Hepatocyte (in vitro differentiated cells): ENCODE measurements around the gene NOC4L. TPM values are rescaled to one million over a fixed set of nuclear protein-coding genes. Genes with fewer than 3 reads are reported as not detected.

Experiments used
- DNase-seq: peaks from one replicate; pipeline ENCODE4 v3.0.0-alpha.2; 2016; ENCODE audit warnings: low spot score
- H2AFZ ChIP-seq: fragments of 200-600 bp; sonication (generic); 2 replicates; pipeline ENCODE4 v1.6.0; 2016; ENCODE audit warnings: antibody characterized with exemption, mild to moderate bottlenecking
- H3K27ac ChIP-seq: fragments of 200-600 bp; sonication (generic); 2 replicates; pipeline ENCODE4 v1.5.1; 2016; ENCODE audit warnings: mild to moderate bottlenecking
- H3K27me3 ChIP-seq: fragments of 200-600 bp; sonication (generic); 2 replicates; pipeline ENCODE4 v1.6.1; 2016
- H3K36me3 ChIP-seq: fragments of 200-600 bp; sonication (generic); replicated peaks from 2 replicates; pipeline ENCODE4 v1.5.1; 2016; ENCODE audit warnings: low read depth; ENCODE audit not compliant: insufficient read depth
- H3K4me1 ChIP-seq: fragments of 200-600 bp; sonication (generic); 2 replicates; pipeline ENCODE4 v1.5.1; 2016; ENCODE audit warnings: mild to moderate bottlenecking, moderate library complexity; ENCODE audit not compliant: insufficient read depth
- H3K4me2 ChIP-seq: fragments of 200-600 bp; sonication (generic); 2 replicates; pipeline ENCODE4 v1.6.0; 2016
- H3K4me3 ChIP-seq: fragments of 200-600 bp; sonication (generic); 2 replicates; pipeline ENCODE4 v1.5.1; 2016; ENCODE audit warnings: mild to moderate bottlenecking
- H3K79me2 ChIP-seq: fragments of 200-600 bp; sonication (generic); 2 replicates; pipeline ENCODE4 v1.6.0; 2017; ENCODE audit warnings: mild to moderate bottlenecking
- H3K9me2 ChIP-seq: fragments of 200-600 bp; sonication (generic); replicated peaks from 2 replicates; pipeline ENCODE4 v1.6.0; 2017; ENCODE audit warnings: mild to moderate bottlenecking; ENCODE audit not compliant: insufficient read depth
- H3K9me3 ChIP-seq: fragments of 200-600 bp; sonication (generic); 2 replicates; pipeline ENCODE4 v1.5.1; 2016; ENCODE audit warnings: low read depth, mild to moderate bottlenecking
- H4K20me1 ChIP-seq: fragments of 200-600 bp; sonication (generic); 2 replicates; pipeline ENCODE4 v1.6.0; 2016; ENCODE audit warnings: mild to moderate bottlenecking; ENCODE audit not compliant: insufficient read depth, poor library complexity, severe bottlenecking
- CTCF ChIP-seq: fragments of 200-600 bp; sonication (generic); IDR thresholded peaks from 2 replicates; pipeline ENCODE4 v1.5.1; 2016; ENCODE audit warnings: antibody characterized with exemption, mild to moderate bottlenecking; ENCODE audit not compliant: poor library complexity
- EZH2 ChIP-seq: fragments of 200-600 bp; sonication (generic); IDR thresholded peaks from 2 replicates; pipeline ENCODE4 v1.6.1; 2016; ENCODE audit warnings: antibody characterized with exemption, mild to moderate bottlenecking, borderline replicate concordance
- EZH2phosphoT487 ChIP-seq: fragments of 200-600 bp; sonication (generic); IDR thresholded peaks from one replicate; pipeline ENCODE4 v1.6.1; 2018; ENCODE audit warnings: antibody characterized with exemption, mild to moderate bottlenecking, low read depth, moderate library complexity; ENCODE audit not compliant: unreplicated experiment, severe bottlenecking
- WGBS: methylation state at CpG from one replicate; pipeline ENCODE4 v1.1.6; 2016; ENCODE audit warnings: low lambda C conversion rate; ENCODE audit errors: missing lambda C conversion rate; 5-methylcytosine and 5-hydroxymethylcytosine counted together
- polyA plus RNA-seq: library from polyadenylated mRNA; unstranded; fragments of >200 nt; fragmentation: Nextera tagmentation; extraction: Ambion mirVana; gene quantifications from 2 replicates; pipeline ENCODE4 v1.2.1, GENCODE V29; 2016
- total RNA-seq: library from RNA; depleted of rRNA; stranded (reverse); fragments of >200 nt; gene quantifications from 2 replicates; pipeline ENCODE4 v1.2.3, GENCODE V29; 2014

The NOC4L gene
- total and polyA plus RNA-seq, 2 experiments from 2014 or later, result 8.9 to 31.8 TPM

GRCh38 chr12:132124766-132125425 lies 19.4 kb upstream of the NOC4L start:
- H3K9me2 ChIP-seq, result no peaks in the 10 kb centered on the region
- H3K4me3 ChIP-seq, result no peak overlapping the region
- H3K27ac ChIP-seq, result no peak overlapping the region
- WGBS, result over 99% methylated on average over 19 of the region's 19 CpGs
- no peaks in the 10 kb centered on the region for H3K4me1 ChIP-seq
- H2AFZ ChIP-seq, result no peak overlapping the region
- no peak overlapping the region for H3K4me2 ChIP-seq
- no peak for TF ChIP-seq EZH2
- no peak for TF ChIP-seq EZH2phosphoT487
- TF ChIP-seq CTCF, result no peak
- no peaks in the 10 kb centered on the region for H3K27me3 ChIP-seq
- DNase-seq, result no peak
- peaks cover 5% of the 10 kb centered on the region for H3K36me3 ChIP-seq
- no peaks in the 10 kb centered on the region for H3K9me3 ChIP-seq
- H3K79me2 ChIP-seq, result no peaks in the 10 kb centered on the region
- H4K20me1 ChIP-seq, result no peaks in the 10 kb centered on the region

- TF ChIP-seq EZH2phosphoT487 (no peak), EZH2 (no peak), CTCF (no peak)
- no peaks in the 10 kb centered on the region for H3K9me2 ChIP-seq
- H3K27me3 ChIP-seq, result no peaks in the 10 kb centered on the region
- peaks cover 5% of the 10 kb centered on the region for H3K36me3 ChIP-seq
- H3K4me3 ChIP-seq, result no peak overlapping the region
- 96% methylated on average over 12 of the region's 12 CpGs for WGBS
- no peaks in the 10 kb centered on the region for H3K4me1 ChIP-seq
- H4K20me1 ChIP-seq, result no peaks in the 10 kb centered on the region
- no peak overlapping the region for H3K27ac ChIP-seq
- H3K79me2 ChIP-seq, result no peaks in the 10 kb centered on the region
- no peak overlapping the region for H3K4me2 ChIP-seq
- H3K9me3 ChIP-seq, result no peaks in the 10 kb centered on the region
- DNase-seq, result no peak
- H2AFZ ChIP-seq, result no peak overlapping the region
Measured at GRCh38 chr12:132125736-132126135, 18.5 kb upstream of the NOC4L start.

GRCh38 chr12:132127041-132127440 lies 17.2 kb upstream of the NOC4L start:
- Histone ChIP-seq H4K20me1 (no peaks in the 10 kb centered on the region), H3K9me3 (no peaks in the 10 kb centered on the region), H2AFZ (no peak overlapping the region), H3K9me2 (no peaks in the 10 kb centered on the region), H3K27me3 (no peaks in the 10 kb centered on the region), H3K4me2 (no peak overlapping the region), H3K27ac (no peak overlapping the region), H3K79me2 (no peaks in the 10 kb centered on the region), H3K4me3 (no peak overlapping the region), H3K36me3 (peaks cover 5% of the 10 kb centered on the region), H3K4me1 (no peaks in the 10 kb centered on the region)
- TF ChIP-seq EZH2phosphoT487 (no peak), EZH2 (no peak), CTCF (no peak)
- no peak for DNase-seq
- over 99% methylated on average over 8 of the region's 8 CpGs for WGBS
